ENCODE results near the gene SLMAP.
"Not testable (repeated sequence)": the region's sequence is repeated elsewhere in the genome, so short reads cannot be mapped to it uniquely, and the experiment has no call there.

Gene SLMAP

DNA sequence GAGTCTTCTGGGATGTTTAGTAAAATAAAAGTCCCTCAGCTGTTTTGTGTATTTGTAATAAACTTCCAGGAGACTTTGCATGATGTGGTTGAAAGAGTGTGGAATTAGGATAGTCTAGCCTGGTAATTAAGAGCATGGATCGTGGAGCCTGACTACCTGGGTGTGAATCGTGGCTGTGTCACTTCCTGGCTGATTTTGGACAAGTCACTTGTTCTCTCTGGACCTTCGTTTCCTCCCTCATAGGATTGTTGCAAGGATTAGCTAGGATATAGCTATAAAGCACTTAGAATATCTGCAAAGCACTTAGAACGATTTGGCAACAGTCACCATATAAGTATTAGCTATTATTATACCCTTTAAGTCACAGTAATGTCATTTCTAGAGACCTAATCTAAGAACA, 40.2 kb downstream of the SLMAP start:
- Histone ChIP-seq H3K9me3 (ENCODE audit: severe bottlenecking) (no peaks in the 10 kb centered on the region), H3K36me3 (no peaks in the 10 kb centered on the region), H3K27ac (no peak overlapping the region), H3K27me3 (ENCODE audit: insufficient read depth, low read depth, severe bottlenecking) (no peaks in the 10 kb centered on the region), H3K4me3 (ENCODE audit: low read depth, low read length) (no peak overlapping the region)
- DNase-seq: no peak
- TF ChIP-seq, protein P1, sequence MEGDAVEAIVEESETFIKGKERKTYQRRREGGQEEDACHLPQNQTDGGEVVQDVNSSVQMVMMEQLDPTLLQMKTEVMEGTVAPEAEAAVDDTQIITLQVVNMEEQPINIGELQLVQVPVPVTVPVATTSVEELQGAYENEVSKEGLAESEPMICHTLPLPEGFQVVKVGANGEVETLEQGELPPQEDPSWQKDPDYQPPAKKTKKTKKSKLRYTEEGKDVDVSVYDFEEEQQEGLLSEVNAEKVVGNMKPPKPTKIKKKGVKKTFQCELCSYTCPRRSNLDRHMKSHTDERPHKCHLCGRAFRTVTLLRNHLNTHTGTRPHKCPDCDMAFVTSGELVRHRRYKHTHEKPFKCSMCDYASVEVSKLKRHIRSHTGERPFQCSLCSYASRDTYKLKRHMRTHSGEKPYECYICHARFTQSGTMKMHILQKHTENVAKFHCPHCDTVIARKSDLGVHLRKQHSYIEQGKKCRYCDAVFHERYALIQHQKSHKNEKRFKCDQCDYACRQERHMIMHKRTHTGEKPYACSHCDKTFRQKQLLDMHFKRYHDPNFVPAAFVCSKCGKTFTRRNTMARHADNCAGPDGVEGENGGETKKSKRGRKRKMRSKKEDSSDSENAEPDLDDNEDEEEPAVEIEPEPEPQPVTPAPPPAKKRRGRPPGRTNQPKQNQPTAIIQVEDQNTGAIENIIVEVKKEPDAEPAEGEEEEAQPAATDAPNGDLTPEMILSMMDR (IDR thresholded peaks at IDR 0.05; ENCODE audit: low read depth, low read length): no peak

DNA sequence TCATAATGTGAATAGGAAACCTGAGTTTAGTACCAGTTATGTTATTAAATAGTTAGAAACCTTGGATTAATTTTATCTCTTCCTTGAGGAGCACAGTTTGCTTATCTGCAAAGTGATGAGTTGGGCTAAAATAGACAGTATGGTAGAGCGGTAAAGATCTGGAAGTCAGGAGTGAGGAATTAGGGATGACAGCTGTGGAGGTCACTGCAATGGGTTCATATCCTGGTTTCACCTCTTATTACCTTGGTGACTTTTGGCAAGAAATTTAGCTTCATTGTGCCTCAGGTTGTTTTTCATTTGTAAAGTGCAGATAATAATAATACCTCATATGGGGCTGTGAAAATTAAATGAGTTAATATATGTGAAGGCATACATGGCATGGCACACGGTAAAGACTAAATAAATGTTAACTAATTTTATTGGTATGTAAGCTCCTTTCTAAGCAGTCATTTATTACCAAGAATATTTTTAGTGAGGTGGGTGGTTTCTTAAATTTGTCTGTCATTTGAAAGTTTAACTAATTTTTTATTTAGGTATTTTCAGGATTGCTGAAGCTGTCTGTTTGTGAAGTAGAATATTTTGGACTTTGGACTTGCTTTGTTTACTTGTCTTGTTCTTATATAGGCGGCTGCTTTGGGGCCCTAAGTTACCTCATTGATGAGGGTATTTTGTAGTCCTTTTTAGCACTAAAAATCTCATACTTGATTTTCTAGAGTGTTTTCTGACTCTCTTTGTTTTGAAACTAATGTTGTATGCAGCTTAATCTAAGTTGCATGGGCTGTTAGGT, 41.8 kb downstream of the SLMAP start:
- TF ChIP-seq, protein P1 (IDR thresholded peaks at IDR 0.05; ENCODE audit: low read depth, low read length): no peak
- Histone ChIP-seq H3K36me3 (no peaks in the 10 kb centered on the region), H3K4me3 (ENCODE audit: low read depth, low read length) (no peak overlapping the region), H3K27me3 (ENCODE audit: insufficient read depth, low read depth, severe bottlenecking) (no peaks in the 10 kb centered on the region), H3K27ac (no peak overlapping the region), H3K9me3 (ENCODE audit: severe bottlenecking) (no peaks in the 10 kb centered on the region)
- no peak for DNase-seq

DNA sequence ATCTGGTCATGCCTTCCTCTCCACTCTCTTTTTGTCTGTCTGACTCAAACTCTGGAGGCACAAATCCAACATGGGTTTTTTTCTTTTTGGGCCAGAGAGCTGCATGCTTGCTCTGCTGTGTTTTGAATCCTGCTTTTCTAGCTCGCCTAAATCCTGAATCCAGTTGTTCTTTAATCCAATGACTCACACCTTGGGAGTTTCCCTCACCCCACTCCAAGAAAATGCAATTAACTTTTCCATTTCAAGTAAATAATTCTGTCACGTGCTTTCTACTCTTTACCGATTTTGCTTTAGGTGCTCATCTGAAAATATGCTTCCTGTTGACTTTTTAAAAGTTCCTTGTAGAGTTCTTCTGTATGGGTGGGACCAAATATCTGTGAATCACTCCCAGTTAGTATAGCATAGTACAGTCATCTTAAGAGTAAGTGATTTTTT, 47.6 kb downstream of the SLMAP start:
- Histone ChIP-seq H3K9me3 (ENCODE audit: severe bottlenecking) (no peaks in the 10 kb centered on the region), H3K27me3 (ENCODE audit: insufficient read depth, low read depth, severe bottlenecking) (no peaks in the 10 kb centered on the region), H3K4me3 (ENCODE audit: low read depth, low read length) (no peak overlapping the region), H3K27ac (no peak overlapping the region), H3K36me3 (no peaks in the 10 kb centered on the region)
- DNase-seq: no peak
- TF ChIP-seq, protein P1 (IDR thresholded peaks at IDR 0.05; ENCODE audit: low read depth, low read length): no peak

DNA sequence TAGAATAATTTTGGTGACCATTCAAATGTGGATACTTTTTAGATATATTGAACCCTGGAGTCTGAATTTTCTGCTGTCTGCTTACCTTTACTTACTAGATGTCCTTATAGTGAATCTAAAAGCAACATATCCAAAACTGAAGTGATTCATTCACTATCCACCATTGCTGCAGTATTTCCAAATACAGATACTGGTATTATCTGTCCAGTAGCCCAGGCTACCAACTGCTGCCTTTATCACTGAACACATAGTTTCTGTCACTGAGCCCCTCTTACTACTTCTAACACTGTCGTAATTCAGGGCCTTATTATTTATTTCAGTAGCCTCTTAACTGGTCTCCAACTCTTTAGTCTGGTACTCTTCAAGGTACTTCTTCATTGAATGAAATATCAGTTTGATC, 49.2 kb downstream of the SLMAP start:
- TF ChIP-seq, protein P1 (IDR thresholded peaks at IDR 0.05; ENCODE audit: low read depth, low read length): no peak
- Histone ChIP-seq H3K27ac (no peak overlapping the region), H3K27me3 (ENCODE audit: insufficient read depth, low read depth, severe bottlenecking) (no peaks in the 10 kb centered on the region), H3K36me3 (no peaks in the 10 kb centered on the region), H3K9me3 (ENCODE audit: severe bottlenecking) (no peaks in the 10 kb centered on the region), H3K4me3 (ENCODE audit: low read depth, low read length) (no peak overlapping the region)
- no peak for DNase-seq

DNA sequence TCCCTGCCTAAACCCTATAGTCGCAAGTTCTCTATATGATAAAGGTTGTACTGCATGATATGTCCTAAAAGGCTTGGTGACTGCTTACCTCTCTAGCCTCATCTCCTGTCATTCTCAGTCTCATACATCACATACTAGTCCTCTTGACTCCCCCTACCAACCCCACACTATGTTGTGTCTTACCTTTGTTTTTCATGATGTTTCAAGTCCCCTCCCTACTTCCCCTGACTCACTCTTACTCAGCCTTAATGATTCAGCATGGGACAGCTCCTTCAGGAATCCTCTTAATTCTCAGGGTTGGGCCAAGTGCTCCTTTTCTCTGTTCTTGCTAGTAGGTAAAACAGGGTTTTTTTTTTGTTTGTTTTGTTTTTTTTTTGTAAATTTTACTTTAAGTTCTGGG, 49.6 kb downstream of the SLMAP start:
- Histone ChIP-seq H3K27ac (no peak overlapping the region), H3K4me3 (ENCODE audit: low read depth, low read length) (no peak overlapping the region), H3K36me3 (no peaks in the 10 kb centered on the region), H3K9me3 (ENCODE audit: severe bottlenecking) (no peaks in the 10 kb centered on the region), H3K27me3 (ENCODE audit: insufficient read depth, low read depth, severe bottlenecking) (no peaks in the 10 kb centered on the region)
- TF ChIP-seq, protein P1 (IDR thresholded peaks at IDR 0.05; ENCODE audit: low read depth, low read length): no peak
- DNase-seq: no peak

DNA sequence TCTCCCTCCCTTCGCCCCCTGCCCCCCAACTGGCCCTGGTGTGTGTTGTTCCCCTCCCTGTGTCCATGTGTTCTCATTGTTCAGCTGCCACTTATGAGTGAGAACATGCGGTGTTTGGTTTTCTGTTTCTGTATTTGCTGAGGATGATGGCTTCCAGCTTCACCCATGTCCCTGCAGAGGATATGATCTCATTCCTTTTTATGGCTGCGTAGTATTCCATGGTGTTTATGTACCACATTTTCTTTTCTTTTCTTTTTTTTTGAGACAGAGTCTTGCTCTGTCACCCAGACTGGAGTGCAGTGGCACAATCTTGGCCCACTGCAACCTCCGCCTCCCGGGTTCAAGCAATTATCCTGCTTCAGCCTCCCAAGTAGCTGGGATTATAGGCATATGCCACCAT, 50.1 kb downstream of the SLMAP start:
- H3K4me3 ChIP-seq (ENCODE audit: low read depth, low read length); H3K9me3 ChIP-seq (ENCODE audit: severe bottlenecking); H3K27me3 ChIP-seq (ENCODE audit: insufficient read depth, low read depth, severe bottlenecking); DNase-seq; H3K27ac ChIP-seq; H3K36me3 ChIP-seq: not testable (repeated sequence)

Measured in WERI-Rb-1 (cell line).